ENCODE measurements around the gene NEBL. TPM values are rescaled to one million over a fixed set of nuclear protein-coding genes. Genes with fewer than 3 reads are reported as not detected.

Gene NEBL
- total RNA-seq, 1 donor from 2014 or later: 55.2 TPM

DNA sequence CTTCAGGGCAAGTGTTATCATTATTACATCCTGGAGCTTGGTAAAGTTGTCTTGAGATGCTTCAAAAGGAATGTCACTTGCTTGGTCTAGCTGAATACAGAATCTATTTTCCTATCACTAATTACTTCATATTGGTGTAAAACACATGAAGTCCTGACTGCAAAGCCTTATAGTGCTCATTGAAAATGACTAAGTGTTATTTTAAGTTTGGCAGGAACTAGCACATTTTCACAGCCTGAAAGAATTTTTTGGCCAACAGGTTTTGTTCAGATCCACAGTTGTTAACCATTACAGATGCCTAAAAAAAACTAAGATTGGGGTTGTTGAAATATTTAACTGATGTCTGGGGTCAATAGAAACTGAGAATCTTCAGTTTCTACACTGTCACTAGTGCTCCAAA, 149.3 kb downstream of the NEBL start:
- H3K4me3 ChIP-seq: no peak overlapping the region
- no peaks in the 10 kb centered on the region for H3K4me1 ChIP-seq
- no peaks in the 10 kb centered on the region for H3K9me3 ChIP-seq
- no peak for TF ChIP-seq POLR2AphosphoS5 (IDR thresholded peaks at IDR 0.05; ENCODE audit: insufficient read depth in 1 of 2, low read depth in 1 of 2)
- H3K27me3 ChIP-seq: no peaks in the 10 kb centered on the region
- intact Hi-C loops (cut with DNase I): no loop called here
- no peak for DNase-seq (ENCODE audit: extremely low spot score in 2 of 2)
- no peaks in the 10 kb centered on the region for H3K36me3 ChIP-seq
- no peak overlapping the region for H3K27ac ChIP-seq

DNA sequence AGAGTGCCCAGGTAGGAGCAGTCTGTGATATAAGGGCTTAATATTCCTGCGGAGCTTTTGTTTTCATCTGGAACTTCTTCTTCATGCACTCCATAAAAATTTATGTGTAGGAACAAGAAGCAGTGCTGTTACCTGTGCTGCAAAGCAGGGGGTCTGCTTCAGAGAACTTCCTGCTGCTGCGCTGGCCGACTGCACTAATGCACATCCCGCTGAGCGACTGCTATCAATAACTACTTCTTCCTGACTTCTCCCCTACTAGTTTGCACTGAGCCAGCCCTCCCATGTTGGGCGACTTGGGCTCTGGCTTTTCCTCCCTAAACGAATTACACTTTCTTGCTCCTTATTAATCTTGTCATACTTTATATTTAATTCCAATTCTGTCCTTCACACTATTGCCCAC, 150.3 kb downstream of the NEBL start:
- no peak for DNase-seq (ENCODE audit: extremely low spot score in 2 of 2)
- Histone ChIP-seq H3K4me3 (no peak overlapping the region), H3K9me3 (no peaks in the 10 kb centered on the region), H3K27ac (no peak overlapping the region), H3K36me3 (no peaks in the 10 kb centered on the region), H3K27me3 (no peaks in the 10 kb centered on the region), H3K4me1 (no peaks in the 10 kb centered on the region)
- intact Hi-C loops (cut with DNase I): no loop called here
- TF ChIP-seq, protein P1, sequence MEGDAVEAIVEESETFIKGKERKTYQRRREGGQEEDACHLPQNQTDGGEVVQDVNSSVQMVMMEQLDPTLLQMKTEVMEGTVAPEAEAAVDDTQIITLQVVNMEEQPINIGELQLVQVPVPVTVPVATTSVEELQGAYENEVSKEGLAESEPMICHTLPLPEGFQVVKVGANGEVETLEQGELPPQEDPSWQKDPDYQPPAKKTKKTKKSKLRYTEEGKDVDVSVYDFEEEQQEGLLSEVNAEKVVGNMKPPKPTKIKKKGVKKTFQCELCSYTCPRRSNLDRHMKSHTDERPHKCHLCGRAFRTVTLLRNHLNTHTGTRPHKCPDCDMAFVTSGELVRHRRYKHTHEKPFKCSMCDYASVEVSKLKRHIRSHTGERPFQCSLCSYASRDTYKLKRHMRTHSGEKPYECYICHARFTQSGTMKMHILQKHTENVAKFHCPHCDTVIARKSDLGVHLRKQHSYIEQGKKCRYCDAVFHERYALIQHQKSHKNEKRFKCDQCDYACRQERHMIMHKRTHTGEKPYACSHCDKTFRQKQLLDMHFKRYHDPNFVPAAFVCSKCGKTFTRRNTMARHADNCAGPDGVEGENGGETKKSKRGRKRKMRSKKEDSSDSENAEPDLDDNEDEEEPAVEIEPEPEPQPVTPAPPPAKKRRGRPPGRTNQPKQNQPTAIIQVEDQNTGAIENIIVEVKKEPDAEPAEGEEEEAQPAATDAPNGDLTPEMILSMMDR (IDR thresholded peaks at IDR 0.05): no peak
- no peak for TF ChIP-seq POLR2A (IDR thresholded peaks at IDR 0.05)
- TF ChIP-seq POLR2AphosphoS5 (IDR thresholded peaks at IDR 0.05; ENCODE audit: insufficient read depth in 1 of 2, low read depth in 1 of 2): no peak

DNA sequence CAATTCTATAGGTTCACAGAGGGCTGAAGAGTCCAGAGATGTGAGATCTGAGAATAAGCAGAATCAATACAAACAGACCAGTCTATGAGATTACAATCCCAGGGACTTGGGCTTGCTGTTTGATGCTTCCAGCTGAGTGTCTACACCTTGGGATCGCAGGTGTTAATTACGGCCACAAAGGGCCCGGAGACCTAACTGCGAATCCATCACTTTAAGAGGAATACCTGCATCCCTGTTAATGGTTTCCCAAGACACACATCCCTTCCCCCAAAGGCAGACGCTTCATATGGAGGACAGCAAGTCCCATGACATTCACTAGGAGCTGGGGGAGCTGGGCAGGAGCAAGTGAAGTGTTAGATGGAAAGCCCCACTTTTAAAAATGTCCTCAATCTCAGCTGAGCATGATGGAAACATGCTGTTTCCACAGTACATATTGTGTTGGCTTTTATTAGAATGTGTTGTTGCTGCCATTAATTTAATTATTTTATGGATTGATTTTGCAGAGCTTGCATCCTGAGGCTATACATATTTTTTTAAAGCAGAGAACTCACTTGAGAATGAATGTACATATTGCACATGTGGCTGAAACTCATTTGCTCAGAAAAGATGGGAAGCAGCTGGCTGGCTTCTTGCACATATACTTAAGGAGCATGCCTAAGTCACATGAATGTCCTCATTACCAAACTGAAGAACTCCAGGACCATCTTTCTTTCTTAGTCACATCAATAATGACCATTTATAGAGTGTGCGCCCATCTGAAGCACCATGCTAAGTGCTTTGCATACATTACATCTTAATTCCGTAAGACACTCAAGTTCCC, 151.3 kb downstream of the NEBL start:
- Histone ChIP-seq H3K36me3 (no peaks in the 10 kb centered on the region), H3K4me3 (no peak overlapping the region), H3K4me1 (no peaks in the 10 kb centered on the region), H3K27ac (no peak overlapping the region), H3K27me3 (no peaks in the 10 kb centered on the region), H3K9me3 (no peaks in the 10 kb centered on the region)
- no peak for DNase-seq (ENCODE audit: extremely low spot score in 2 of 2)
- TF ChIP-seq, protein P1 (IDR thresholded peaks at IDR 0.05): no peak
- no peak for TF ChIP-seq POLR2A (IDR thresholded peaks at IDR 0.05)
- no peak for TF ChIP-seq POLR2AphosphoS5 (IDR thresholded peaks at IDR 0.05; ENCODE audit: insufficient read depth in 1 of 2, low read depth in 1 of 2)
- intact Hi-C loops (cut with DNase I): no loop called here

DNA sequence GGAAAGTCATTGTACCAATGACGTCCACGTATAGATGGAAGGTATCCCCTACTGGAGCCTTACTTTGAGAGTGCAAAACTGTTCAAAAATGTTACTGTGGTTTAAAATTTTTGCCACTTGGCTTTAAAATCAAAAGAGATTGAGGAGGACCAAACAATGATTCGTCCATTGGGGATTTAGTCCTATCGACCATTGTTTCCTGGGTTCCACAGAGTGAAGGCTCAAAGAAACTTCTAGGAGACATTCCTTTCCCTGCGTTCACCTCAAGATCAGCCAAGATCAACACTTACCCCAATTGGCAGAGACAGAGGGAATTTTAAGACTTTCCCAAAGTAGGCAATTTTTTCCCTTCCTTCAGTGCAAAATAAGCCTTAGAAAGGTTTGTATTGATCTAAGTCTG, 152.3 kb downstream of the NEBL start:
- intact Hi-C loops (cut with DNase I): no loop called here
- H3K4me3 ChIP-seq: no peak overlapping the region
- DNase-seq (ENCODE audit: extremely low spot score in 2 of 2): no peak
- no peaks in the 10 kb centered on the region for H3K27me3 ChIP-seq
- TF ChIP-seq POLR2A (IDR thresholded peaks at IDR 0.05) (no peak), POLR2AphosphoS5 (IDR thresholded peaks at IDR 0.05; ENCODE audit: insufficient read depth in 1 of 2, low read depth in 1 of 2) (no peak)
- TF ChIP-seq, protein P1 (IDR thresholded peaks at IDR 0.05): no peak
- H3K36me3 ChIP-seq: no peaks in the 10 kb centered on the region
- H3K27ac ChIP-seq: no peak overlapping the region
- no peaks in the 10 kb centered on the region for H3K9me3 ChIP-seq
- no peaks in the 10 kb centered on the region for H3K4me1 ChIP-seq

DNA sequence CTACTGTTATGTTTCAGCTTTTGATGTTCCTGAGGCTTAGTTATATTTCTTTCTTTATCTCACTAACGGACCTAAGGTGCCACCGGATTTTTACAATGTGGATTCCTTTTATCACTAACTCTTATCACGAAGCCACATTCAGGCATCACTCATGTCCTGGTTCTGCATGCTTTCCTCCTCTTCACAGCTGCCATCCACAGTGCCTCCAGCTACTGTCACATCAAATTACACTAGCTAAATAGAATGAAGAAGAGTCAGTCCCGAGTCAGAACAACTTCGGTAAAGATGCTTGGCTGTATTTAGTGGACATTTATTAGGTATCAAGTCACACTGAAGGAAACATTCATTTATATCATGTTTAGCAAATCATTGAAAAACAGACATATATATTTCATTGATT, 153.2 kb downstream of the NEBL start:
- TF ChIP-seq POLR2A (IDR thresholded peaks at IDR 0.05) (no peak), POLR2AphosphoS5 (IDR thresholded peaks at IDR 0.05; ENCODE audit: insufficient read depth in 1 of 2, low read depth in 1 of 2) (no peak)
- TF ChIP-seq, protein P1 (IDR thresholded peaks at IDR 0.05): no peak
- H3K4me3 ChIP-seq: no peak overlapping the region
- no peak for DNase-seq (ENCODE audit: extremely low spot score in 2 of 2)
- no peaks in the 10 kb centered on the region for H3K36me3 ChIP-seq
- H3K27me3 ChIP-seq: no peaks in the 10 kb centered on the region
- no peaks in the 10 kb centered on the region for H3K4me1 ChIP-seq
- no peaks in the 10 kb centered on the region for H3K9me3 ChIP-seq
- intact Hi-C loops (cut with DNase I): no loop called here
- H3K27ac ChIP-seq: no peak overlapping the region

All from vagina (tissue), 2 donors.